DMS79 (cell line): ENCODE results near the gene SLC41A3.
"Not testable (repeated sequence)": the region's sequence is repeated elsewhere in the genome, so short reads cannot be mapped to it uniquely, and the experiment has no call there.

Experiments
- DNase-seq: peaks from one replicate; lab custom pipeline; 2025; lab: John Stamatoyannopoulos, UW

The SLC41A3 gene

DNA sequence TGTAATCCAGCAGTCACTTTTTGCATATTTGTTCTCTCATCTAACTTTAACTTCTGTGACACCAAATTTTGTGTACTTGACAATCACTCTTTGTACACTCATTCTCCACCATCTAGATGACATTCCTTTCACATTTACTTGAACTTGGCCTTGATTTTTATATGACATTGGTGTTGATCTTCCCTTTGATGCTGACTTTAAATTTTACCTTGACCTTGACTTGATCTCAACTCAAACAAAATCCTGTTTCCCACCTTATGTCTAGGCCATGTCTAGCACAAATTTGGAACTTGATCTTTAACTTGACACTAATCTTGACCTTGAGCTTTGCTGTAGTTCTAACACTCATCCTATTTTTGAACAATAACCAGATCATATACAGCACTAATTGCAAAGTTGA is 81.7 kb downstream of the SLC41A3 start:
- no peak for DNase-seq

- not testable (repeated sequence) for DNase-seq
These were observed 87.2 kb downstream of the SLC41A3 start for GRCh38 chr3:125996751-125997150.

DNA sequence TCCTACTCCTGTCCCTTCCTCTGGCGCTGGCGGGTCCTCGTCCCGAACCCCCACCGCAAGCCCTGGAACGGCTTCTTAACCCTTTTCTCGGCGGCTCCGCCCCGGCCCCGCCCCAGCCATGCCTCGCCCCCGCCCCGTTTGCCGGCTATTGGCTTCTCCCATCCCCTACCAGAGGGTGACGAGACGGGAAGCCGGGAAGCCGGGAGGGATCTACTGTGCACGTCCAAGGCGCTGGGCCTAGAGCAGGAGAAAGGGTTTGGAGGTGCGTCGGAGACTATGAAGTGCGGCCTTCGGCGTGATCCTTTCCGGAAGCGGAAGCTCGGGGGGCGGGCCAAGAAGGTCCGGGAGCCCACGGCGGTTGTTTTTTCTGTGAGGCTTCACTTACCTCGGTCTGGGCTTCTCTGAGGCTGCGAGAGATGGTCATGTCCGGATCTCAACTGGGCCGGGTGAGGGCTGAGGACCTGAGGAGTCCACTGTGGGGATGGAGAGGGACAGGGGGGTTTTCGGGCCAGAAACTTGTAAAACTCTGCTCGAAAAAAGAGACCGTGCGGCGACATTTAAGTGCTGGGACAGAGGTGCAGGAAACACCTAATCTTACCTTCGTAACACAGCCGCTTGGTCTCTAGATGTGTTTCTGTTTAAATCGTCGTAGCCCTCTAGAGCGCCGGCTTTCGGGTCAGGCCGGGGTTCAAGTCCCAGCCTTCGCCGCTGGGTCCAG is 93.5 kb downstream of the SLC41A3 start:
- peak; percentile 94 for DNase-seq

GRCh38 chr3:125984951-125985350 is 99.0 kb downstream of the SLC41A3 start:
- DNase-seq: not testable (repeated sequence)

GRCh38 chr3:125977104-125977503 is 106.8 kb downstream of the SLC41A3 start:
- DNase-seq: not testable (repeated sequence)

DNA sequence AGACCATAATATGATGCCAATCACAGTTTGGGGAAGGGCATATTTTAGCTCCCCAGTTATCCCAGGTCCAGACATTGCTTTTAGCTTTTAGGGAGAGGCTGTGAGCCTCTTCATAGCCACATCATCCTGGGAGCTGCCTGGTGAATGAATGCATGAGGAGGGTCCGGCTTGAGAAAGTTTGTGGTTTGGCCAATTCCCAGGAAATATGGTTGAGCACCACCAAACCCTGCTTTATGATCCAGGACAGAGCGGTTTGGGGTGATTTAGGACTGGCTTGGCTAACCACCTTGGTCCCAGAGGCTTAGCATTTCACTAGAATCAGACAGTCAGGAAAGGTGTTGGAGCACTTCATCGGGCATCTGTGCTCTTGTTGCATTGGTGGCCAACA is 107.9 kb downstream of the SLC41A3 start:
- not testable (repeated sequence) for DNase-seq

DNA sequence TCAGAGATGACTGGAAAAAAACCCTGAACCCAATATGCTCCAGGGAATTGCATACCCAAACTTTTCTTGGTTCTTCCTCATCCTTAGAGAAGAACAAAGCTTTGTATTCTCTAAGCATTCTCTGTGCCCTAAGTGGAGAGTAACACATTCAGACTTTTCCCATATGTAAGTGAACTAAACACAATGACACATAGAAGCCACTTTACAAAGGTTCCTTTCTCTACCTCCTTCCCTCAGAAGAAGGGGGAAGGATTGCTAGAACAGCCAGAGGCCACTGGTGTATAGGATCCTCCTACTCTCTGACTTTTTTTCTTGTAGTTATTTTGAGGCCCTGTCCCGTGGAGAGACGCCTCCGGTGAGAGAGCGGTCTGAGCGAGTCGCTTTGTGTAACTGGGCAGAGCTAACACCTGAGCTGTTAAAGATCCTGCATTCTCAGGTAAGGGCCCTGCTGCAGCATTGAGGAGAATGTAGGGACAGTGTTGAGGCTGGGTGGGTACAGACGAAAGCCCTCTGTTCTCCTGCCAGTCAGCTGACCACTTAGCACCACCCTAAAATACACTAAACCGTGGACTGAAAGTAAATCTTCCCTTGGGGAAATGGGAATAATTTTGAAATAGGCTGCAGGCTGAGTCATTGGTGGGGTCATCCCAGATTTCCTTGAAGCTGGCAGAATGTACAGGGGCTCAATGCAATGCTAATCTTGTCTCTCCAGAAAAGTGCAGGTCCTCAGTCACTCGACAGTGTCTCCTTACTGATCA is 108.5 kb downstream of the SLC41A3 start:
- not testable (repeated sequence) for DNase-seq

- DNase-seq: peak; percentile 31
These were observed 111.7 kb downstream of the SLC41A3 start for GRCh38 chr3:125971997-125972944.

DNA sequence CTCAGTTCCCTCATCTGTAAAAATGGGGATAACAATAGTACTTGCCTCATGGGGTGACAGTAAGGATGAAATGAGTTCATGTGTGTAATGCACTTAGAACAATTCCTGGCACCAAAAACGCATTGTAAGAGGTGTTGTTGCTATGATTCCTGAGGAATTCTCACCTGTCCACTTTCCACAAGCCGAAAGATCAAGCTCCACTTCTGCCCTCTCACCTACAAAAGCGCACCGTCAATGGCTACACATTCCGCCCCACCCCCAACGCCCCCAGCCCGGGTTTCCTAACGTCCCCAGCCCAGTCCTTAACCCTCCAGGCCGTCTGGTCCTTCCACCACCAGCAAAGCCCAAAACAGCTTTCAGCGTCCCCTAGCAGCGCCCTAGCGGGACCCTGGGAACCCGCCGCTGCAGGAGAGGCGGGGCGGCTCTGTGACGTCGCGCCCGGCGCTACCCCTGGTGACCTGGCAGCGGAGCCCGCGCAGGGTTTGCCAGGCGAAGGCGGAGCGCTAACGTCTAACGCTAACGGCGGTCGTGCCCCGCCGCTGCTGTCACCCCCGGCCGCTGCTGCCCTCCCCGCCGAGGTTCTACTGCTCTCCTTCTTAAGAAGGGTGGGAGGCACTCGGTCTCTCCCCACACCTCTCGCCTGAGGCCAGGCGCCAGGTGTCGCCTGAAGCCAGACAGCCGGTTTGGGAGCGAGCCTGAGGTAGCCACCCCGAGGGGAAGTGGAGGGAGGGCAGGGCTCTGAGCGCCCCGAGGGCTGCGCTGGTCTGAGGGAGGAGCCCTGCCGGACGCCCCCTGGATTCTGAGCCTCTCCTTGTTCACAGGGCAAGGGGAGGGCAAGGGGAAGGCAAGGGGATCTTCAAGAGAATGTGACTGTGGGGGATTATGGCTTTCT is 115.0 kb downstream of the SLC41A3 start, which contains the start of gene ROPN1B:
TSS of gene ROPN1B (plus strand) at position 478 of the 892 bp plus-strand sequence. CDS start 2,877 bp downstream, outside the sequence.
- not testable (repeated sequence) for DNase-seq

DNA sequence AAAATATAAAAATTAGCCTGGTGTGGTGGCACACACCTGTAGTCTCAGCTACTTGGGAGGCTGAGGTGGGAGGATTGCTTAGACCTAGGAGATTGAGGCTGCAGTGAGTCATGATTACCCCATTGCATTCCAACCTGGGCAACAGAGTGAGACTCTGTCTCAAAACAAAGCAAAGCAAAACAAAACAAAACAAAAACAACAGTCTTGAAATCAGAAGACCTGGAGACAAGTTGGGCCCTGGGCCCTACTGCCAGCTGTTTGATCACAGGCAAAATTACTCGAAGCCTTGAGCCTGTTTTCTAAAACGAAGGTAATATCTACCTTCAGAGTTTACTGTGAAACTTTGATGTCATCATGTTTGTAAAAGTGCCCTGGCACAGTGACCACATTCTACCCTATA is 115.8 kb downstream of the SLC41A3 start:
- DNase-seq: not testable (repeated sequence)

GRCh38 chr3:125967156-125967555 is 116.8 kb downstream of the SLC41A3 start:
- peak; percentile 27 for DNase-seq

GRCh38 chr3:125965505-125965904 is 118.4 kb downstream of the SLC41A3 start:
- DNase-seq: no peak

- not testable (repeated sequence) for DNase-seq
These were observed 120.1 kb downstream of the SLC41A3 start for GRCh38 chr3:125963834-125964233.

- no peak for DNase-seq
These were observed 122.7 kb downstream of the SLC41A3 start for GRCh38 chr3:125961289-125961589.

DNA sequence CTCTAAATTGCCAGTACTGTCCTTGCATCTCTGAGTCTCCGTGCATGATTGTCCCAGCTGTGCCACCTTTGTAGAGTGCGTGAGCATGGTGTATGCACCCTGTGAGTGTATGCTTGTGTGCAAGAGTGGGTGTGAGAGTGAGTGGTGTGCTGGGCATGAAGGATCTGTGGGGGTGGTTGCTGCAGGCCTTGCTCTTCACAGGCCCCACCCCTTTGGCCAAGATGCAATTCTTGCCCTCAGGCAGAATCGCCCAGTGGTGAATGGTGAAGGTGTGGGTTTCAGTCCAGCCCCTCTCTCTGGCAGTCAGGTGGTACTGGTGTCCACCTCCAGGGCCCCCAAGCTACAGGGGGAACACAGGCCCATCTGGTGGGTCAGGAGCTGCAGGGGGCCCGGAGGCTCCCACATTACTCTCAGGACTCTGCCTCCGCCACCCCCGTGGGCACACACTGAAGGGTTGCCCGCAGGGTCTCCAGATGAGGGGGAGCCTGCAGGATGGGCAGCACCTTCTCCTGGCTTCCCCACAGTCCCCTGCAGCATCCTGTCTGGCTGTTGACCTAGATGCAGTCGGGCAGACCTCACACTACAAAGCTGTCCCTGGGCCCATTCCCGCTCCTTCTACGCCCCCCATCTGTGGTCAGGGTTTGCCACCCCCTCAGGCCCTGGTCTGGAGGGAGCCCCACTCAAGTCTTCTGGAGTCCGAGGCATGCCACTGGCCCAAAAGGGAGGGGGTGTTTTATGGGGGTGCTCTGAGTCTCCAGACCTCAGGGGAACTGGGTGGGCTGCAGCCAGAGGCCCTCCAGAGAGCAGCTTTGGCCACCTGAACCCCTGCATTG is 123.3 kb downstream of the SLC41A3 start:
- no peak for DNase-seq

DNA sequence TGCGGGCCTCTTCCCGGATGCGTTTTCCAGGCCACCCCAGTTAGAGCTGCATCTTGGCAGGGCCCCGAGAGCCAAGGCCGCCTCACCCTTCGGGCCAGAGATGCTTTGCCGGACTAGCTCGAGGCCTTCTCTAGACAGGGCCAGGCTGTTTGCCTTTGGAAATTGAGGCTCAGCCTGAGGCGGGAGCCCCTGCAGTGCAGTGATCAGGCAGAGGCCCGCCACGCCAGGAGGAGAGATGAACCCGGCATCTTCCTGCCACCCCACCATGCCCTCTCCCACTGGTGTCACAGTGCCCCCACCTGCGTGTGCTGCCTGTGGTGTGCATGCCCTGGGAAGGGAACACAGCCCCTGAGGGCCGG is 123.9 kb downstream of the SLC41A3 start:
- no peak for DNase-seq

- DNase-seq: no peak
These were observed 124.4 kb downstream of the SLC41A3 start for GRCh38 chr3:125959317-125960065.

DNA sequence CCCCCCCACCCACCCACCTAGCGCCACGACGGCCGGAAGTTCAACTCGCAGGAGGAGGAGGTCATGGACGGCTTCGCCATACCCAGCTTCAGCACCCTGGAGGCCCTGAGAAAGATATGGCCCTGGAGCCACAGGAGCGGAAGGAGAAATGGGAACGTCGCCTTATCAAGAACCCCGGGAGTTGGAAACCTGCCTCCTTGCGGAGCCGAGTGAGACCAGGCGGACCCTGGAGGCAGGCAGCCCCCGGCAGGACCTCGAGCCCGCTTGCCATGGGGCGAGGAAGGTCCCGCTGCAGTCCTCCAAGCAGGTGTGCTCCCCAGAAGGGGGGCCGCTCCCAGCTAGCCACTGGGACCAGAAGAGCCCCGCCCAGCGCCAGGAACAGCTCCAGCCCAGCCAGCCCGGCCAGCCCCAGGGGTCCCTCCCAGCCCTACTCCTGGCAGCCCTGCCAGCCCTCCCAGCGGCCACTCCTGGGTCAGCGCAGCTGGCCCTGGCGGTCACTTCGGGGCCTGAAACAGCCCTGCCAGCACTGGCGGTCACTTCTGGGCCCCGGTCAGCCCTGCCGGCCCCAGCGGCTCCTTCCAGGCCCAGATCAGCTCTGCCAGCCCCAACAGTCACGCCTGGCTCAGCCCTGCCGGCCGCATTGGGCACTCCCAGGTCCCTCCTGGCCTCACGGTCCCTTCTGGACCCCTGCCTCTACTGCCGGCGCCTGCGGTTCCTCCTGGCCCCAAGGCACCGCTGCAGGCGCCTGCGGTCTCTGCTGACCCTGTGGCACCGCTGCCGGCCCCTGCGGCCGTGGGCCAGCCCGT is 125.2 kb downstream of the SLC41A3 start:
- no peak for DNase-seq
